Bronchial epithelial cell (primary cell): ENCODE data around the gene CRISP3. TPM values are rescaled to one million over a fixed set of nuclear protein-coding genes. Genes with fewer than 3 reads are reported as not detected.

Experiments used
- DNase-seq: peaks from one replicate; pipeline ENCODE4 v3.0.0-alpha.2; 2010; ENCODE audit warnings: low read depth
- FAIRE-seq: peaks from 2 replicates; lab custom pipeline; 2011; peaks lifted over from hg19 to GRCh38; lab: Jason Lieb, UNC
- H3K27me3 ChIP-seq: 2 replicates; pipeline ENCODE4 v1.5.1; 2011; ENCODE audit warnings: low read length; ENCODE audit not compliant: control insufficient read depth, insufficient read depth
- H3K36me3 ChIP-seq: 2 replicates; pipeline ENCODE4 v1.5.1; 2011; ENCODE audit warnings: low read length; ENCODE audit not compliant: control insufficient read depth, insufficient read depth
- H3K4me3 ChIP-seq: 2 replicates; pipeline ENCODE4 v1.5.1; 2011; ENCODE audit warnings: mild to moderate bottlenecking, low read depth, low read length, control low read depth
- CTCF ChIP-seq: IDR thresholded peaks from 2 replicates; pipeline ENCODE4 v1.5.1; 2011; ENCODE audit warnings: mild to moderate bottlenecking, moderate library complexity, low read length, control low read depth, inconsistent platforms; ENCODE audit not compliant: insufficient read depth, severe bottlenecking
- total RNA-seq: library from RNA; depleted of rRNA; stranded (reverse); fragments of >200 nt; gene quantifications from 2 replicates; pipeline ENCODE4 v1.2.1, GENCODE V29; 2014

The CRISP3 gene, protein sequence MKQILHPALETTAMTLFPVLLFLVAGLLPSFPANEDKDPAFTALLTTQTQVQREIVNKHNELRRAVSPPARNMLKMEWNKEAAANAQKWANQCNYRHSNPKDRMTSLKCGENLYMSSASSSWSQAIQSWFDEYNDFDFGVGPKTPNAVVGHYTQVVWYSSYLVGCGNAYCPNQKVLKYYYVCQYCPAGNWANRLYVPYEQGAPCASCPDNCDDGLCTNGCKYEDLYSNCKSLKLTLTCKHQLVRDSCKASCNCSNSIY
- total RNA-seq: under 0.01 and 2.4 TPM in 2 replicates

DNA sequence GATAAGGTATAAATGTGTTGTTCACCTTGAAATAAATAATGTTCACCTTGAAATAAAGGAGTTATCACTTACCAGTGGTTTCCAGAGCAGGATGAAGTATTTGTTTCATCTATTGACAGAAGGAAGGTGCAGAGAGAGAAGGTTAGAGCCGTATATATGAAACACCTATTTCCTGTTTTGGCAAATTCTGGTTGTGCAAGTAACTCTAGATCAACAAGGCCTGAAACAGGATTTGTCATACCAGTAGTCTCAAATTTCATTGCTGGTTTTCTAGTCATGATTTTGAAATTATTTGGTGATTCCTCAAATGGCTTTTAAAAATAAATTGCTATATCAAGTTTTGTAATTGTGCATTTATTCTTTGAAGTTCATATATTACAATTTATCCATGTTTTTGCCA lies at the start of gene CRISP3:
TSS of gene CRISP3 (minus strand) at position 130 of the 400 bp plus-strand sequence. CDS start at position 109, 21 bp downstream.
- Histone ChIP-seq H3K4me3 (no peak within 1 kb of the TSS), H3K36me3 (no peaks in the 10 kb centered on the region), H3K27me3 (no peaks in the 10 kb centered on the region)
- TF ChIP-seq CTCF: no peak
- FAIRE-seq (no peak), DNase-seq (peak; percentile 78)

DNA sequence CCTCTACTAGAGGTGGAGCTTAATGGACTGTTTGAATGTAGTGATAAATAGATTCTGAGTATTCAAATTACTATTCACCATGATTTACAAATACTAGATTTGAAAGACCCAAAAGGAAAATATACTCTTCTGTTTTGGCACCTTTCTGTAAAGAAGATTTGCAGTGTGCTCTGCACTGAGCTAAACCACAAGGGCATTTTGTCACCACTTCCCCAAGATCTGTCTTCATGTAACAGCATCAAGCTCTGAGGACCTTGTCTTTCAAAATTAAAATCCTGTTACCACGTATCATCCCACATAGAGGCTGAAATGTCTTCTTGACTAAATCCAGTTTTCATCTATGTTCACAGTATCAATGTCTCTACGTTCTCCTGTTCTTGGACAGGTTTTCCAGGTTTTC lies 46.2 kb upstream of the CRISP3 start:
- H3K4me3 ChIP-seq: no peak overlapping the region
- no peaks in the 10 kb centered on the region for H3K36me3 ChIP-seq
- FAIRE-seq: no peak
- DNase-seq: no peak
- TF ChIP-seq CTCF: no peak
- no peaks in the 10 kb centered on the region for H3K27me3 ChIP-seq

DNA sequence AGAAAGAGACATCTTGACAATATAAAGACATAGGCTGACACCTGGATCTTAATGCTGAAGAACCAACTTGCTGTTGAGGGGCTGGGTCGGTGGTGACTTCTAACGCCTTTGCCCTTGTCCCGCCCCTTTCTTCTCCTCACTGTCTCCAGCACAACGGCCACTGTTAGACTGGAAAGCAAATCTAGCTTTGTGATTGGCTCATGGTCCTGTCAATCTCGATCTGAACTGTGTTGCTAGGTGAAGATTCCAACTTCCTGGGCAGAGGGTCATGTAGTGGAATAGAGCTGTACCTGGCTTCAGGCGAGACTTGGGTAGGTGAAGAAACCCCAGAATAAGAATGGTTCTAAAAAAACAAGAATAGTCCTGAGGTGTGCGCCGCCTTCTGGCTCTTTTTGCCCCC lies 43.0 kb upstream of the CRISP3 start, which contains the start of gene PGK2:
TSS of gene PGK2 (minus strand) at position 110 of the 400 bp plus-strand sequence. CDS start at position 12, 98 bp downstream.
- Histone ChIP-seq H3K4me3 (no peak within 1 kb of the TSS), H3K27me3 (no peaks in the 10 kb centered on the region), H3K36me3 (no peaks in the 10 kb centered on the region)
- no peak for TF ChIP-seq CTCF
- FAIRE-seq (no peak), DNase-seq (no peak)

DNA sequence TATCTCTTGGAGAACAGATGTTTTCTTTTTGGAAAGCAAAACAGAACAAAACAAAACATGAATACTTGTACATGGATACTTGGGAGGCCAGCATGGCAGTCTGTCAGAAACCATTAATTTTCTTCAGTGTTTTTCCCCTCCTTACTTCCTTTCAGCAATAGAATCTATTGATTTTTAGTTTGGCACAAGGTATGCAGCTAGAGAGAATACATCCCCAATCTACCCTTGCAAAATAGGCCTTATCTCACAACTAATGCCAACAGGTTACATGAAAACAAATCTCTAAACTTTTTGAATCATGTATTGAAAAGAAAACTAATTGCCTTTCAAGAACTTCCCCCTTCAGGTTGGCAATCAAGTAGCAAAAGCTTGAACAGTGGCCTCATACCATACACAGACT lies 40.1 kb upstream of the CRISP3 start:
- FAIRE-seq (no peak), DNase-seq (no peak)
- Histone ChIP-seq H3K4me3 (no peak overlapping the region), H3K36me3 (no peaks in the 10 kb centered on the region), H3K27me3 (no peaks in the 10 kb centered on the region)
- TF ChIP-seq CTCF: no peak

GRCh38 chr6:49782725-49783124 lies 38.5 kb upstream of the CRISP3 start:
- no peak for TF ChIP-seq CTCF
- DNase-seq: no peak
- Histone ChIP-seq H3K27me3 (no peaks in the 10 kb centered on the region), H3K36me3 (no peaks in the 10 kb centered on the region), H3K4me3 (no peak overlapping the region)
- no peak for FAIRE-seq

DNA sequence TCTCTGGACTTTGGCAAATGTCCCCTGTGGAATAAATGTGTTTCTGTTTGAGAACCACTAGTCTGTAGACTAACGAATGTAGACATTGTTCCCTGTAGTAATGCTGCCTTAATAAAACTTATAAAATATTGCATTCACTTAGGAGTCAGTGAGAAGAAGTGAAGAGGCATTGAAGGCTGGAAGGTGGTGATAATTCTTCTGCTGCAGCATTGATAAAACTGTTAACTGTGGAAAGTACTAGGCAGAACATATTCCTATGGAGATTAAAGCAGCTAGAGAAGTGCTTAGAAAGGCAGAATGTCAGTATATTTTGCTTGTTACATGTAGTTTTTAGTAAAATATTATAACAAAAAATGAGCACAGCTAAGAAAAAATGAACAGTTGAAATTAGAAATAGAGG lies 38.1 kb upstream of the CRISP3 start:
- Histone ChIP-seq H3K36me3 (no peaks in the 10 kb centered on the region), H3K4me3 (no peak overlapping the region), H3K27me3 (no peaks in the 10 kb centered on the region)
- no peak for FAIRE-seq
- no peak for DNase-seq
- TF ChIP-seq CTCF: no peak
